HG02642 (cell line): Measurements from ENCODE around the gene ASXL1.
"Not testable (repeated sequence)": the region's sequence is repeated elsewhere in the genome, so short reads cannot be mapped to it uniquely, and the experiment has no call there.

ENCODE experiments used
- ATAC-seq: cut with Tn5 transposase; IDR thresholded peaks from one replicate; pipeline ENCODE4 v1.9.1; 2021; ENCODE audit warnings: mild to moderate bottlenecking; ENCODE audit not compliant: unreplicated experiment, poor library complexity

The ASXL1 gene

DNA sequence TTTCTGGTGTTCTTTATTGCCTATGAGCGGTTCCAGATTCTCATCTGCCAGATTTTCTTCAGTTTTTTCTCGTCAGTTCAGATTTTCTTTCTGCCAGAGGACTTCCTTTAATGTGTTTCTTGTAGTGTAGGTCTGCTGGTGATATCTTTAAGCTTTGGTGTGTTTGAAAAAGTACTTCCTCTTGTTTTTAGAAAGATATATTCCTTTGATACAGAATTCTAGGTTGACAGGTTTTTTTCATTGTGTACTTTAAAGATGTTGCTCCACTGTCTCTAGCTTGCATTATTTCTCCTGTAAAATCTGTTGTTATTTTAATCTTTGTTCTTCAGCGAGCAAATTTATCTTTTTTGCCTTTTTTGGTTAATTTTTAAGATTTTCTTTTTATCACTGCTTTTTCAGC lies 36.9 kb downstream of the ASXL1 start:
- ATAC-seq: no peak

- no peak for ATAC-seq
Measured at GRCh38 chr20:32396646-32397160, 38.6 kb downstream of the ASXL1 start.

DNA sequence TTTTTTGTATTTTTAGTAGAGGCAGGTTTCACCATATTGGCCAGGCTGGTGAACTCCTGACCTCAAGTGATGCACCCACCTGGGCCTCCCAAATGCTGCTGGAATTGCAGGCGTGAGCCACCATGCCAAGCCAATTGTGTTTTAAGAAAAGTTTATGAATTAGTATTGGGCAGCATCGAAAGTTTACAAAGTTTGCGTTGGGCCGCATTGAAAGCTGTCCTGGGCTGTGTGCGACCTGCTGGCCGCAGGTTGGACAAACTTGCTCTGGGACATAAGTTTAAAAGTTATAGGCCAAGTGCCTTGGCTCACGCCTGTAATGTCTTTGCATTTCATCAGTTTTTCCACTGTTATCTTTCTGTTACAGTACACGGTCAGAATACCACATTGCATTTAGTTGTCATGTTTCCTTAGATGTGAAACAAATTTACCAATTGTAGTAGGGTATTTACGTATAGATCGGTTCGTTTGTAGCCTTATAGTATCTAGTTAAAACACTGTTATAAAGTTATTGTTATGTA lies 39.5 kb downstream of the ASXL1 start:
- ATAC-seq: no peak

GRCh38 chr20:32400476-32400875 lies 42.3 kb downstream of the ASXL1 start:
- no peak for ATAC-seq

DNA sequence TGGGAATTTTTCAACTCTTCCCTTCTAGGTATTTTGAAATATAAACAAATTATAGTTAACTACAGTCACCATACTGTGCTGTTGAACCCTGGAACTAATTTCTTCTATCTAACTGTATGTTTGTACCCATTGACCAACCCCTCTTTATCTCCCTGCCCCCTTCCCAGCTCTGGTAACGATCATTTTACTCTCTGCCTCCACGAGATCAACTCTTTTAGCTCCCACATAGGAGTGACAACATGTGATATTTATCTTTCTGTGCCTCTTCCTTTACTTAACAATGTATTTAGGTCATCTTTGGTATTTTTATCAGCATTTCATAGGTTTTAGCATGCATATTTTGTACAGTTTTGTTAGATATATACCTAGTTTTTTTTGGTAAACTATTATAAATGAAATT lies 45.9 kb downstream of the ASXL1 start:
- ATAC-seq: no peak

- ATAC-seq: no peak
Measured at GRCh38 chr20:32406701-32407100, 48.6 kb downstream of the ASXL1 start.

DNA sequence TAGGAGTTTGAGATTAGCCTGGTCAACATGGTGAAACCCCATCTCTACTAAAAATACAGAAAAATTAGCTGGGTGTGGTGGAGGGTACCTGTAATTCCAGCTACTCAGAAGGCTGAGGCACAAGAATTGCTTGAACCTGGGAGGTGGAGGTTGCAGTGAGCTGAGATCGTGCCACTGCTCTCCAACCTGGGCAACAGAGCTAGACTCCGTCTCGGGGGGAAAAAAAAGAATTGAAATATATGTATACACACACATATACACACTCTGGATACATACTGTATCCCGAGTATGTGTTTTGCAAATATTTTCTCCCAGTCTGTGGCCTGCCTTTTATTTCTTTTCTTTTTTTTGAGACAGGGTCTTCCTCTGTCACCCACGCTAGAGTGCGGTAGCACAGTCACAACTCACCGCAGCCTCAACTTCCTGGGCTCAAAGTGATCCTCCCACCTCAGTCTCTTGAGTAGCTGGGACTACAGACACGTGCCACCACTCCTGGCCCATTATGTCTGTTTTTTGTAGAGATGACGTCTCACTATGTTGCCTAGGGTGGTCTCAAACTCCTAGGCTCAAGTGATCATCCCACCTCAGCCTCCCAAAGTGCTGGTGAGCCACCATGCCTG lies 49.1 kb downstream of the ASXL1 start:
- ATAC-seq: not testable (repeated sequence)

- no peak for ATAC-seq
Measured at GRCh38 chr20:32411955-32412706, 54.0 kb downstream of the ASXL1 start.

DNA sequence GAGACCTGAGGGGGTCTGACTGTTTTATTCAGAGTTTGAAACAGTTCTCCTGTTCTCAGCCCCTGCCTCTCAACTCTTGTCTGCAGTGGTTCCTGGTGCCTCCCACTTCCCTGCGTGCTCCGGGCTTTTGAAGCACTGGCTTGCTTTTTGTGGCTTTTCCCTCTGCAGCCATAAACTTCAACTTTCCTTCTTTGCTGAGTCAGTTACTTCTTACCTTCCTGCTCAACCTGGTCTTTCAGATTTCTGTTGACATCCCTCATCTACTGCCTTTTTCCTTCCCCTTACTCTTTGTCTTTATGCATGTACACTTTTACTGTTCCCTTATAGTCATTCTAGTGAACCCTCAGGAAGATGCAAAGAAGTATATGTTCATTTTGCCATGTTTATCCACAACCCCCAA lies 57.4 kb downstream of the ASXL1 start:
- ATAC-seq: no peak

GRCh38 chr20:32416206-32416605 lies 58.1 kb downstream of the ASXL1 start:
- ATAC-seq: no peak

GRCh38 chr20:32418376-32418775 lies 60.2 kb downstream of the ASXL1 start:
- no peak for ATAC-seq

DNA sequence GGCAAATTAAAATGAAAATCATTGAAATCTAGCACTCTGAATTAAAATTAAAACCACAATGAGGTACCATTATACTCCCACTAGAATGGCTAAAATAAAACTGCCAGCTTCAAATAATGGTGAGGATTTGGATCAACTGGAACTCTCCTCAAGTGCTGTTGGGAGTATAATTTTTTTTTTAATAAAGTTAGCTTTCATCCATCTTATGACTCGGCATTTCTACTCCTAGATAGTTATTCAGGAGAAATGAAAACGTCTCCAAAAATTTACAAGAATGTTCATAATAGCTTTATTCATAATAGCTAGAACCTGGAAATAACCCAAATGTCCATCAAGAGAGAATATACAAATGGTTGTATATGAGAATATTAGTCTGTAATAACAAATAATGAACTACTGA lies 63.2 kb downstream of the ASXL1 start:
- ATAC-seq: no peak

DNA sequence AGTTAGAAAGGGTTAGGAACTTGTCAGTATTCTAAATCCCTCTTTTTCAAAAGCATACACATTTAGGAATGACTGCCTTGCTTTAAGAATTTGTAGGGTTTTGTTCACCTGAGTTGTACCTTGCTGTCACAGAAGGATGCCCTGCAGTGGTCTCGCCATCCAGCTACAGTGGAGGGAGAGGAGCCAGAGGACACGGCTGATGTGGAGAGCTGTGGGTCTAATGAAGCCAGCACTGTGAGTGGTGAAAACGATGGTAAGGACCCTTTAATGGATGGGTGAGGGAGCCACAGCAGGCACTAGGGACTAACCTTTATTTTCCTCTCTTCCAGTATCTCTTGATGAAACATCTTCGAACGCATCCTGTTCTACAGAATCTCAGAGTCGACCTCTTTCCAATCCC lies 69.9 kb downstream of the ASXL1 start:
- ATAC-seq: no peak

DNA sequence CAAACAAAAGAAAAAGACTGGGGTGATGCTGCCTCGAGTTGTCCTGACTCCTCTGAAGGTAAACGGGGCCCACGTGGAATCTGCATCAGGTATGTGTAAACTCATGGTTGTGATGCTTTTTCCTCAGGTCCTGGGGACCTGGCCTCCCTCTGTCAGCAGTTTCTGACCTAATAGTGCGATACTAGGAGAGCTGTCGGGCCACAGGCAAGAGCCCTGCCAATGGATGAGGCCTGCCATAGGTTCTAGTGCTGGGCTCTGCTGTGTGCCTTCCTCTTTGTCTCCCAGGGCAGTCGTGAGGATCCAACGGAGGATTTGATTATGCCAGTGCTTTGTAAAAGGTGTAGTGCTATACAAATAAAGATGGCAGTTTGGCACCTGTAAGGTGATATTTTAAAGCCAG lies 71.2 kb downstream of the ASXL1 start:
- ATAC-seq: no peak

- ATAC-seq: no peak
Measured at GRCh38 chr20:32429745-32430360, 71.7 kb downstream of the ASXL1 start.

GRCh38 chr20:32431457-32431856 lies 73.3 kb downstream of the ASXL1 start:
- no peak for ATAC-seq

- no peak for ATAC-seq
Measured at GRCh38 chr20:32432277-32432676, 74.1 kb downstream of the ASXL1 start.

- ATAC-seq: no peak
Measured at GRCh38 chr20:32433311-32434021, 75.3 kb downstream of the ASXL1 start.

- no peak for ATAC-seq
Measured at GRCh38 chr20:32434434-32434833, 76.3 kb downstream of the ASXL1 start.

DNA sequence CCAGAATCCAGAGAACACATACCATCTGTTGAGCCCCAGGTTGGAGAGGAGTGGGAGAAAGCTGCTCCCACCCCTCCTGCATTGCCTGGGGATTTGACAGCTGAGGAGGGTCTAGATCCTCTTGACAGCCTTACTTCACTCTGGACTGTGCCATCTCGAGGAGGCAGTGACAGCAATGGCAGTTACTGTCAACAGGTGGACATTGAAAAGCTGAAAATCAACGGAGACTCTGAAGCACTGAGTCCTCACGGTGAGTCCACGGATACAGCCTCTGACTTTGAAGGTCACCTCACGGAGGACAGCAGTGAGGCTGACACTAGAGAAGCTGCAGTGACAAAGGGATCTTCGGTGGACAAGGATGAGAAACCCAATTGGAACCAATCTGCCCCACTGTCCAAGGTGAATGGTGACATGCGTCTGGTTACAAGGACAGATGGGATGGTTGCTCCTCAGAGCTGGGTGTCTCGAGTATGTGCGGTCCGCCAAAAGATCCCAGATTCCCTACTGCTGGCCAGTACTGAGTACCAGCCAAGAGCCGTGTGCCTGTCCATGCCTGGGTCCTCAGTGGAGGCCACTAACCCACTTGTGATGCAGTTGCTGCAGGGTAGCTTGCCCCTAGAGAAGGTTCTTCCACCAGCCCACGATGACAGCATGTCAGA lies 77.4 kb downstream of the ASXL1 start:
- ATAC-seq: no peak
